Sigmoid colon (tissue), 4 donors: Measurements from ENCODE around the gene BANF1.

Experiments used
- CTCF ChIP-seq, 4 experiments: fragments of 450-650 bp in 3 of 4; fragments of 200-600 bp in 1 of 4; IDR thresholded peaks; one replicate each; pipeline ENCODE4 v1.5.1; 2016 to 2019; ENCODE audit warnings: antibody characterized with exemption in 4 of 4, mild to moderate bottlenecking in 3 of 4, moderate library complexity in 2 of 4
- POLR2AphosphoS5 ChIP-seq, 4 donors: sonication (generic); formaldehyde crosslinking; IDR thresholded peaks; one replicate each; pipeline ENCODE4 v1.6.1; 2017; ENCODE audit warnings: antibody characterized with exemption in 4 of 4

GRCh38 chr11:66046901-66047300, 44.6 kb downstream of the BANF1 start:
- TF ChIP-seq POLR2AphosphoS5 (IDR thresholded peaks at IDR 0.05) = no peak
- TF ChIP-seq CTCF (IDR thresholded peaks at IDR 0.05) = no peak
